Measurements from ENCODE around the gene CWH43. TPM values are rescaled to one million over a fixed set of nuclear protein-coding genes. Genes with fewer than 3 reads are reported as not detected.

CWH43 gene
- polyA plus RNA-seq, 1 of the 3 experiments (the other 2 are of a cell fraction): not detected

DNA sequence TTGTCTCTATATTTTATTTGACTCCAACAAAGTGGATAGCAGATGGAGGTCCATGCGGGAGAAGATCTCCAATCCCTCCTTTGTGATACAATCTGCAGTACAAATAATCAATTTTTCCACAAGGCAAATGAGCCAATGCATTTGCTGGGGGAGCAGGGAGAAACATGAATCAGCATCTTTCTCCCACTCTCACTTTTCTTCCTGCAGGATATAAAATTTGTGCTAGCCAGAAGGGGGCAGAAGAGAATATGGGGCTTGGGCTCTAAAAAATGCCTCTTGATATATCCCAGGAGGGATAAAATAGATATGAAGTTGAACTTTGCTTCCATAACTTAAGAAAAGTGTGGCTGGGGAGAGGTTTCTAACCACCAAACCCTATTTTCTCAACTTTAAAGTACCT is 38.3 kb upstream of the CWH43 start:
- Histone ChIP-seq H3K4me2 (no peak overlapping the region), H4K20me1 (ENCODE audit: insufficient read depth) (no peaks in the 10 kb centered on the region), H3K4me3 (ENCODE audit: low read depth in 2 of 2, low read length in 1 of 2) (no peak overlapping the region), H3K9me3 (peaks cover 10% of the 10 kb centered on the region; the same call in 1 of the 2 replicates), H3K4me1 (ENCODE audit: control insufficient read depth in 1 of 2, insufficient read depth in 2 of 2, low read depth in 1 of 2, low read length in 1 of 2) (no peaks in the 10 kb centered on the region; a peak in 1 of 4 replicates), H3F3A (replicated peaks; ENCODE audit: insufficient read depth) (peaks cover 8% of the 10 kb centered on the region), H3K9ac (no peak overlapping the region), H3K79me2 (ENCODE audit: insufficient read depth) (no peaks in the 10 kb centered on the region), H3K9me2 (no peaks in the 10 kb centered on the region), H2AFZ (ENCODE audit: low read depth) (no peak overlapping the region), H3K36me3 (replicated peaks in 1 of 2; ENCODE audit: control insufficient read depth in 1 of 2, insufficient read depth in 2 of 2, low read length in 1 of 2) (no peaks in the 10 kb centered on the region), H3K27ac (ENCODE audit: low read depth in 2 of 2, low read length in 1 of 2) (no peak overlapping the region), H3K27me3 (ENCODE audit: insufficient read depth) (no peaks in the 10 kb centered on the region)
- CTCF ChIA-PET: no interaction called here
- TF ChIP-seq SIN3A (IDR thresholded peaks at IDR 0.05; ENCODE audit: borderline replicate concordance, low read depth, low read length) (no peak), JUND (IDR thresholded peaks at IDR 0.05) (no peak), NFIC (IDR thresholded peaks at IDR 0.05; ENCODE audit: borderline replicate concordance) (no peak), MXI1 (IDR thresholded peaks at IDR 0.05; ENCODE audit: low read depth, low read length) (no peak), SMC3 (IDR thresholded peaks at IDR 0.05; ENCODE audit: low read depth, low read length) (no peak), TAF1 (IDR thresholded peaks at IDR 0.05; ENCODE audit: borderline replicate concordance, low read depth, low read length) (no peak), RXRA (IDR thresholded peaks at IDR 0.05; ENCODE audit: borderline replicate concordance, low read depth) (no peak), FOXM1 (IDR thresholded peaks at IDR 0.05; ENCODE audit: low read depth) (no peak), MEF2A (IDR thresholded peaks at IDR 0.05; ENCODE audit: borderline replicate concordance, low read depth) (no peak), POLR2AphosphoS5 (IDR thresholded peaks at IDR 0.05; ENCODE audit: low read depth, low read length) (no peak), EZH2phosphoT487 (IDR thresholded peaks at IDR 0.05; ENCODE audit: borderline replicate concordance, low read depth) (no peak)
- TF ChIP-seq, protein P1, sequence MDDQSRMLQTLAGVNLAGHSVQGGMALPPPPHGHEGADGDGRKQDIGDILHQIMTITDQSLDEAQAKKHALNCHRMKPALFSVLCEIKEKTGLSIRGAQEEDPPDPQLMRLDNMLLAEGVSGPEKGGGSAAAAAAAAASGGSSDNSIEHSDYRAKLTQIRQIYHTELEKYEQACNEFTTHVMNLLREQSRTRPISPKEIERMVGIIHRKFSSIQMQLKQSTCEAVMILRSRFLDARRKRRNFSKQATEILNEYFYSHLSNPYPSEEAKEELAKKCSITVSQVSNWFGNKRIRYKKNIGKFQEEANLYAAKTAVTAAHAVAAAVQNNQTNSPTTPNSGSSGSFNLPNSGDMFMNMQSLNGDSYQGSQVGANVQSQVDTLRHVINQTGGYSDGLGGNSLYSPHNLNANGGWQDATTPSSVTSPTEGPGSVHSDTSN (IDR thresholded peaks at IDR 0.05): no peak
- TF ChIP-seq, protein P2, sequence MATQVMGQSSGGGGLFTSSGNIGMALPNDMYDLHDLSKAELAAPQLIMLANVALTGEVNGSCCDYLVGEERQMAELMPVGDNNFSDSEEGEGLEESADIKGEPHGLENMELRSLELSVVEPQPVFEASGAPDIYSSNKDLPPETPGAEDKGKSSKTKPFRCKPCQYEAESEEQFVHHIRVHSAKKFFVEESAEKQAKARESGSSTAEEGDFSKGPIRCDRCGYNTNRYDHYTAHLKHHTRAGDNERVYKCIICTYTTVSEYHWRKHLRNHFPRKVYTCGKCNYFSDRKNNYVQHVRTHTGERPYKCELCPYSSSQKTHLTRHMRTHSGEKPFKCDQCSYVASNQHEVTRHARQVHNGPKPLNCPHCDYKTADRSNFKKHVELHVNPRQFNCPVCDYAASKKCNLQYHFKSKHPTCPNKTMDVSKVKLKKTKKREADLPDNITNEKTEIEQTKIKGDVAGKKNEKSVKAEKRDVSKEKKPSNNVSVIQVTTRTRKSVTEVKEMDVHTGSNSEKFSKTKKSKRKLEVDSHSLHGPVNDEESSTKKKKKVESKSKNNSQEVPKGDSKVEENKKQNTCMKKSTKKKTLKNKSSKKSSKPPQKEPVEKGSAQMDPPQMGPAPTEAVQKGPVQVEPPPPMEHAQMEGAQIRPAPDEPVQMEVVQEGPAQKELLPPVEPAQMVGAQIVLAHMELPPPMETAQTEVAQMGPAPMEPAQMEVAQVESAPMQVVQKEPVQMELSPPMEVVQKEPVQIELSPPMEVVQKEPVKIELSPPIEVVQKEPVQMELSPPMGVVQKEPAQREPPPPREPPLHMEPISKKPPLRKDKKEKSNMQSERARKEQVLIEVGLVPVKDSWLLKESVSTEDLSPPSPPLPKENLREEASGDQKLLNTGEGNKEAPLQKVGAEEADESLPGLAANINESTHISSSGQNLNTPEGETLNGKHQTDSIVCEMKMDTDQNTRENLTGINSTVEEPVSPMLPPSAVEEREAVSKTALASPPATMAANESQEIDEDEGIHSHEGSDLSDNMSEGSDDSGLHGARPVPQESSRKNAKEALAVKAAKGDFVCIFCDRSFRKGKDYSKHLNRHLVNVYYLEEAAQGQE (IDR thresholded peaks at IDR 0.05; ENCODE audit: low read depth, low read length): no peak
- TF ChIP-seq, protein P3, sequence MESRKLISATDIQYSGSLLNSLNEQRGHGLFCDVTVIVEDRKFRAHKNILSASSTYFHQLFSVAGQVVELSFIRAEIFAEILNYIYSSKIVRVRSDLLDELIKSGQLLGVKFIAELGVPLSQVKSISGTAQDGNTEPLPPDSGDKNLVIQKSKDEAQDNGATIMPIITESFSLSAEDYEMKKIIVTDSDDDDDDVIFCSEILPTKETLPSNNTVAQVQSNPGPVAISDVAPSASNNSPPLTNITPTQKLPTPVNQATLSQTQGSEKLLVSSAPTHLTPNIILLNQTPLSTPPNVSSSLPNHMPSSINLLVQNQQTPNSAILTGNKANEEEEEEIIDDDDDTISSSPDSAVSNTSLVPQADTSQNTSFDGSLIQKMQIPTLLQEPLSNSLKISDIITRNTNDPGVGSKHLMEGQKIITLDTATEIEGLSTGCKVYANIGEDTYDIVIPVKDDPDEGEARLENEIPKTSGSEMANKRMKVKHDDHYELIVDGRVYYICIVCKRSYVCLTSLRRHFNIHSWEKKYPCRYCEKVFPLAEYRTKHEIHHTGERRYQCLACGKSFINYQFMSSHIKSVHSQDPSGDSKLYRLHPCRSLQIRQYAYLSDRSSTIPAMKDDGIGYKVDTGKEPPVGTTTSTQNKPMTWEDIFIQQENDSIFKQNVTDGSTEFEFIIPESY (IDR thresholded peaks at IDR 0.05; ENCODE audit: borderline replicate concordance, low read depth): no peak
- TF ChIP-seq, protein P4, sequence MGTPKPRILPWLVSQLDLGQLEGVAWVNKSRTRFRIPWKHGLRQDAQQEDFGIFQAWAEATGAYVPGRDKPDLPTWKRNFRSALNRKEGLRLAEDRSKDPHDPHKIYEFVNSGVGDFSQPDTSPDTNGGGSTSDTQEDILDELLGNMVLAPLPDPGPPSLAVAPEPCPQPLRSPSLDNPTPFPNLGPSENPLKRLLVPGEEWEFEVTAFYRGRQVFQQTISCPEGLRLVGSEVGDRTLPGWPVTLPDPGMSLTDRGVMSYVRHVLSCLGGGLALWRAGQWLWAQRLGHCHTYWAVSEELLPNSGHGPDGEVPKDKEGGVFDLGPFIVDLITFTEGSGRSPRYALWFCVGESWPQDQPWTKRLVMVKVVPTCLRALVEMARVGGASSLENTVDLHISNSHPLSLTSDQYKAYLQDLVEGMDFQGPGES (IDR thresholded peaks at IDR 0.05; ENCODE audit: low read depth, low read length): no peak
- TF ChIP-seq, protein P5, sequence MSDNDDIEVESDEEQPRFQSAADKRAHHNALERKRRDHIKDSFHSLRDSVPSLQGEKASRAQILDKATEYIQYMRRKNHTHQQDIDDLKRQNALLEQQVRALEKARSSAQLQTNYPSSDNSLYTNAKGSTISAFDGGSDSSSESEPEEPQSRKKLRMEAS (IDR thresholded peaks at IDR 0.05; ENCODE audit: low read depth): no peak
- TF ChIP-seq, protein P6, sequence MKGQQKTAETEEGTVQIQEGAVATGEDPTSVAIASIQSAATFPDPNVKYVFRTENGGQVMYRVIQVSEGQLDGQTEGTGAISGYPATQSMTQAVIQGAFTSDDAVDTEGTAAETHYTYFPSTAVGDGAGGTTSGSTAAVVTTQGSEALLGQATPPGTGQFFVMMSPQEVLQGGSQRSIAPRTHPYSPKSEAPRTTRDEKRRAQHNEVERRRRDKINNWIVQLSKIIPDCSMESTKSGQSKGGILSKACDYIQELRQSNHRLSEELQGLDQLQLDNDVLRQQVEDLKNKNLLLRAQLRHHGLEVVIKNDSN (IDR thresholded peaks at IDR 0.05; ENCODE audit: borderline replicate concordance, low read depth): no peak
- POLR2A ChIA-PET: no interaction called here
- DNase-seq: no peak
- 100% methylated on average over 1 of the region's 1 CpG for WGBS (ENCODE audit: low lambda C conversion rate)
